Measurements from ENCODE around the gene IRS1. TPM values are rescaled to one million over a fixed set of nuclear protein-coding genes. Genes with fewer than 3 reads are reported as not detected.

The IRS1 gene
- total RNA-seq, 3 donors from 2014 or later = 8.1 to 29.0 (median 13.5) TPM

GRCh38 chr2:226698671-226699070 is 100.9 kb downstream of the IRS1 start:
- Histone ChIP-seq H3K9me3 (no peaks in the 10 kb centered on the region), H3K4me3 (no peak overlapping the region), H3K4me1 (ENCODE audit: low read depth) (no peaks in the 10 kb centered on the region), H3K36me3 (ENCODE audit: low read depth) (no peaks in the 10 kb centered on the region)
- TF ChIP-seq, protein P1, sequence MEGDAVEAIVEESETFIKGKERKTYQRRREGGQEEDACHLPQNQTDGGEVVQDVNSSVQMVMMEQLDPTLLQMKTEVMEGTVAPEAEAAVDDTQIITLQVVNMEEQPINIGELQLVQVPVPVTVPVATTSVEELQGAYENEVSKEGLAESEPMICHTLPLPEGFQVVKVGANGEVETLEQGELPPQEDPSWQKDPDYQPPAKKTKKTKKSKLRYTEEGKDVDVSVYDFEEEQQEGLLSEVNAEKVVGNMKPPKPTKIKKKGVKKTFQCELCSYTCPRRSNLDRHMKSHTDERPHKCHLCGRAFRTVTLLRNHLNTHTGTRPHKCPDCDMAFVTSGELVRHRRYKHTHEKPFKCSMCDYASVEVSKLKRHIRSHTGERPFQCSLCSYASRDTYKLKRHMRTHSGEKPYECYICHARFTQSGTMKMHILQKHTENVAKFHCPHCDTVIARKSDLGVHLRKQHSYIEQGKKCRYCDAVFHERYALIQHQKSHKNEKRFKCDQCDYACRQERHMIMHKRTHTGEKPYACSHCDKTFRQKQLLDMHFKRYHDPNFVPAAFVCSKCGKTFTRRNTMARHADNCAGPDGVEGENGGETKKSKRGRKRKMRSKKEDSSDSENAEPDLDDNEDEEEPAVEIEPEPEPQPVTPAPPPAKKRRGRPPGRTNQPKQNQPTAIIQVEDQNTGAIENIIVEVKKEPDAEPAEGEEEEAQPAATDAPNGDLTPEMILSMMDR (IDR thresholded peaks at IDR 0.05) = no peak
- ATAC-seq (no peak), DNase-seq (no peak)
- intact Hi-C loops (cut with DNase I, micrococcal nuclease) = no loop called here

GRCh38 chr2:226694586-226695284 is 104.9 kb downstream of the IRS1 start:
- intact Hi-C loops (cut with DNase I, micrococcal nuclease) = no loop called here

DNA sequence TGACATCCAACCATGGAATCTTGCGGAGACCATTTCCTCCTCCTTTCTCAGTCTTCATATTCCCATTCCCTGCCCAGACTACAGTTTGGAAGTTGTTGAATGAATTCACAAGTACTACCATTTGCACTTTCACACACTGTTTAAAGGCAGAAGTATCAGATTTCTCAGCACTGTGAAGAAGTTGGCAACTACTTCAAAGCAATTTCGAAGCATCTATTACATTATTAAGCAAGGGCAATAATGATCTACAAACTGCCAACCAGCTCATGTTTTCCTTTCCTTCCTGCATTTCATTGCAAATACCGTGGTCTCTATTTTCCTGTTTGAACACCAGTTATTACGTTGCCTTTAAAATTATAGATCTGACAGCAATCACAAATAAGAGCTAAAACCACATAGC is 105.5 kb downstream of the IRS1 start:
- H3K9me3 ChIP-seq = no peaks in the 10 kb centered on the region
- intact Hi-C loops (cut with DNase I, micrococcal nuclease) = no loop called here
- TF ChIP-seq, protein P1 (IDR thresholded peaks at IDR 0.05) = no peak
- H3K4me3 ChIP-seq = no peak overlapping the region
- no peak for ATAC-seq
- H3K36me3 ChIP-seq (ENCODE audit: low read depth) = no peaks in the 10 kb centered on the region
- DNase-seq = no peak
- no peaks in the 10 kb centered on the region for H3K4me1 ChIP-seq (ENCODE audit: low read depth)

More at GRCh38 chr2:226694586-226695284, 104.9 kb downstream of the IRS1 start:
- Histone ChIP-seq H3K9me3 (no peaks in the 10 kb centered on the region), H3K4me3 (no peak overlapping the region), H3K36me3 (ENCODE audit: low read depth) (no peaks in the 10 kb centered on the region), H3K4me1 (ENCODE audit: low read depth) (no peaks in the 10 kb centered on the region)
- no peak for DNase-seq
- TF ChIP-seq, protein P1 (IDR thresholded peaks at IDR 0.05) = no peak
- ATAC-seq = no peak

GRCh38 chr2:226693521-226693920 is 106.1 kb downstream of the IRS1 start:
- H3K9me3 ChIP-seq = no peaks in the 10 kb centered on the region
- no peak for ATAC-seq
- H3K4me1 ChIP-seq (ENCODE audit: low read depth) = no peaks in the 10 kb centered on the region
- no peak overlapping the region for H3K4me3 ChIP-seq
- DNase-seq = no peak
- intact Hi-C loops (cut with DNase I, micrococcal nuclease) = no loop called here
- H3K36me3 ChIP-seq (ENCODE audit: low read depth) = no peaks in the 10 kb centered on the region
- TF ChIP-seq, protein P1 (IDR thresholded peaks at IDR 0.05) = no peak

DNA sequence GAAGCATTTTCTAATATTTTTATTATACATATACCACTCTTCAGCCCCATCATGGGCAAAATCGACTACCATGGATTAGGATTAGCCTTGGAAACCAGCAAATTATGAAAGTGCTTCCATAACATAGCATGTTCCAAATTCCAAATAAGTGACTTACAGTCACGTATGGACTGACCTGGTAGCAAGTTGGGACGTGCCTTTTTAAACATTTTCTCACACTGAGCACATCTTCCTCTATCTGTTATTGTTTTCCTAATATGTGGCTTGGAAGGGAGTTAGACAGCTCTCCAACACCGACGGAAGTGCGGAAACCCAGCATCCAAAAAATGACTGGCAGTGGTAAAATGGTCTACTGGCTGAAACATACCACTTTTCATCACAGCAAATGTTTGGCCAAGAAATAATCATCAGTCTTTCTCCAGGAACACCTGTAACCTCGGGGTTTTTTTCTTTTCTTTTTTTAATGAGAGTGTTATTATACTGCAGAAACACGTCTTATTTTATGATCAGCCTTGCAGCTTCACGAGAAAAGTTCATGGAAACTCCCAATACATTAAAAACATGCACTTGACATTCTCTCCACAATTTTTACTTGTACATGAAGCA is 107.0 kb downstream of the IRS1 start:
- no peak for DNase-seq
- TF ChIP-seq, protein P1 (IDR thresholded peaks at IDR 0.05) = no peak
- Histone ChIP-seq H3K4me3 (no peak overlapping the region), H3K36me3 (ENCODE audit: low read depth) (no peaks in the 10 kb centered on the region), H3K4me1 (ENCODE audit: low read depth) (no peaks in the 10 kb centered on the region), H3K9me3 (no peaks in the 10 kb centered on the region)
- intact Hi-C loops (cut with DNase I, micrococcal nuclease) = no loop called here
- no peak for ATAC-seq
